ENCODE measurements around the gene LMBRD1.

Gene LMBRD1

DNA sequence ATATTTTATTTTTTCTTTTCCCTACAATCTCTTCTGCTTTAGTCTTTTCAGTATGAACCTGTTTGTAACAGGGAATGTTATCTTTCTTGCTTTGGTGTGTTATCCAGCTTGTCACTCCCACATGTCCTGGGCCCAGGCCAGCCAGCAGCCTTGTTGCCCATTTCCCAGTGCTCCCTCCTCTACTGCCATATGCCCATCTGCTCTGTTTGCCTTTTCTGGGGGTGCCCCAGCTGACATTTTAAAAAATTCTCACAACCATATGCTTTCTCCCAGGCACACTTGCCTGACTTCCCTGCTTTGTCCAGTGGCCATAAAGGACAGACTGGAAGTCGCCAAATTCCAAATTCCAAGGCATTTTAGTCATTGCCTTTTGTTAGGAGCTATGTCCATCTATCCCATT, 23.6 kb upstream of the LMBRD1 start:
- ATAC-seq (ENCODE audit: low read depth) (no peak), DNase-seq (ENCODE audit: low spot score) (no peak)
- no peak overlapping the region for H3K27ac ChIP-seq (ENCODE audit: poor library complexity, severe bottlenecking)
- H3K4me1 ChIP-seq (ENCODE audit: insufficient read depth, poor library complexity, severe bottlenecking): no peaks in the 10 kb centered on the region
- H3K9me3 ChIP-seq (ENCODE audit: severe bottlenecking): no peaks in the 10 kb centered on the region
- no peaks in the 10 kb centered on the region for H3K36me3 ChIP-seq (ENCODE audit: low read depth)
- H3K4me3 ChIP-seq (ENCODE audit: severe bottlenecking): no peak overlapping the region
- TF ChIP-seq, protein P1, sequence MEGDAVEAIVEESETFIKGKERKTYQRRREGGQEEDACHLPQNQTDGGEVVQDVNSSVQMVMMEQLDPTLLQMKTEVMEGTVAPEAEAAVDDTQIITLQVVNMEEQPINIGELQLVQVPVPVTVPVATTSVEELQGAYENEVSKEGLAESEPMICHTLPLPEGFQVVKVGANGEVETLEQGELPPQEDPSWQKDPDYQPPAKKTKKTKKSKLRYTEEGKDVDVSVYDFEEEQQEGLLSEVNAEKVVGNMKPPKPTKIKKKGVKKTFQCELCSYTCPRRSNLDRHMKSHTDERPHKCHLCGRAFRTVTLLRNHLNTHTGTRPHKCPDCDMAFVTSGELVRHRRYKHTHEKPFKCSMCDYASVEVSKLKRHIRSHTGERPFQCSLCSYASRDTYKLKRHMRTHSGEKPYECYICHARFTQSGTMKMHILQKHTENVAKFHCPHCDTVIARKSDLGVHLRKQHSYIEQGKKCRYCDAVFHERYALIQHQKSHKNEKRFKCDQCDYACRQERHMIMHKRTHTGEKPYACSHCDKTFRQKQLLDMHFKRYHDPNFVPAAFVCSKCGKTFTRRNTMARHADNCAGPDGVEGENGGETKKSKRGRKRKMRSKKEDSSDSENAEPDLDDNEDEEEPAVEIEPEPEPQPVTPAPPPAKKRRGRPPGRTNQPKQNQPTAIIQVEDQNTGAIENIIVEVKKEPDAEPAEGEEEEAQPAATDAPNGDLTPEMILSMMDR (IDR thresholded peaks at IDR 0.05; ENCODE audit: poor library complexity, severe bottlenecking): no peak
- H3K27me3 ChIP-seq (ENCODE audit: insufficient read depth, poor library complexity, severe bottlenecking): no peaks in the 10 kb centered on the region

DNA sequence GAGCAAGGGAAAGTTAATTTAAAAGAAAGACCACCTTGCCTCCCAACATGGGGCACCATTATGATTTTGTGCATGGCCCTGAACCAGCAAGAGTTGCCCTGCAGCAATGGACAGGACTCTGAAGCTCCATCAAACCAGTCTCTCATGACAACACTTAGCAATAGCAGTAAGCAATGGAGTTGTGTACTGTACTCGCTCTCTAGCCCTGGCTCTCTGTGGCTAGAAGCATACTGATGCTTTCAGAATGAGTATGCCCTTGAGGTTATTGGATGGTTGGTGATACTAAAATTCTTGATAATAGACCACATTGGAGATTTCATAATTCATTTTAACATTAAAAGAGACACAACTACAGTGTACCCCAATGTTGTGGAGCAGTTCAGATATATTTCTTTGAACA, 23.2 kb upstream of the LMBRD1 start:
- ATAC-seq (ENCODE audit: low read depth) (no peak), DNase-seq (ENCODE audit: low spot score) (no peak)
- Histone ChIP-seq H3K4me3 (ENCODE audit: severe bottlenecking) (no peak overlapping the region), H3K4me1 (ENCODE audit: insufficient read depth, poor library complexity, severe bottlenecking) (no peaks in the 10 kb centered on the region), H3K27ac (ENCODE audit: poor library complexity, severe bottlenecking) (no peak overlapping the region), H3K9me3 (ENCODE audit: severe bottlenecking) (no peaks in the 10 kb centered on the region), H3K36me3 (ENCODE audit: low read depth) (no peaks in the 10 kb centered on the region), H3K27me3 (ENCODE audit: insufficient read depth, poor library complexity, severe bottlenecking) (no peaks in the 10 kb centered on the region)
- TF ChIP-seq, protein P1 (IDR thresholded peaks at IDR 0.05; ENCODE audit: poor library complexity, severe bottlenecking): no peak

DNA sequence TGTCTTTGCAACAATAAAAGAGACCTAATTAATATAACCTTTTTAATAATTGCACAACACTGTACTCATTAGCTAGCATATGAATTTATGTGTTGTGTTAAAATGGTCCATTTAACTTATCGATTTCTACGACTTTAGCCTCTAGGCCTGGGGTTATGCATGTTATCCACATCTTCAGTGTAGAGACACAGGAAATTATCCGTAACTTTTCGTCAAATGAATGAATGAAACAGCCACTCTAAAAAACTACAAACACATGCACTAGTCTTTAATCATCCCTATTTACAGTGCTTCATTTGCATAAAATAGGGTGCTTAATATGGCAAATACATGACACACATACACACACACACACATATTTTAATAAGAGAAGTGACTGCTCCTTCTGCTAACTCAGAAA, 22.3 kb upstream of the LMBRD1 start:
- Histone ChIP-seq H3K27ac (ENCODE audit: poor library complexity, severe bottlenecking) (no peak overlapping the region), H3K4me1 (ENCODE audit: insufficient read depth, poor library complexity, severe bottlenecking) (no peaks in the 10 kb centered on the region), H3K27me3 (ENCODE audit: insufficient read depth, poor library complexity, severe bottlenecking) (no peaks in the 10 kb centered on the region), H3K9me3 (ENCODE audit: severe bottlenecking) (no peaks in the 10 kb centered on the region), H3K4me3 (ENCODE audit: severe bottlenecking) (no peak overlapping the region), H3K36me3 (ENCODE audit: low read depth) (no peaks in the 10 kb centered on the region)
- TF ChIP-seq, protein P1 (IDR thresholded peaks at IDR 0.05; ENCODE audit: poor library complexity, severe bottlenecking): no peak
- ATAC-seq (ENCODE audit: low read depth) (no peak), DNase-seq (ENCODE audit: low spot score) (no peak)

DNA sequence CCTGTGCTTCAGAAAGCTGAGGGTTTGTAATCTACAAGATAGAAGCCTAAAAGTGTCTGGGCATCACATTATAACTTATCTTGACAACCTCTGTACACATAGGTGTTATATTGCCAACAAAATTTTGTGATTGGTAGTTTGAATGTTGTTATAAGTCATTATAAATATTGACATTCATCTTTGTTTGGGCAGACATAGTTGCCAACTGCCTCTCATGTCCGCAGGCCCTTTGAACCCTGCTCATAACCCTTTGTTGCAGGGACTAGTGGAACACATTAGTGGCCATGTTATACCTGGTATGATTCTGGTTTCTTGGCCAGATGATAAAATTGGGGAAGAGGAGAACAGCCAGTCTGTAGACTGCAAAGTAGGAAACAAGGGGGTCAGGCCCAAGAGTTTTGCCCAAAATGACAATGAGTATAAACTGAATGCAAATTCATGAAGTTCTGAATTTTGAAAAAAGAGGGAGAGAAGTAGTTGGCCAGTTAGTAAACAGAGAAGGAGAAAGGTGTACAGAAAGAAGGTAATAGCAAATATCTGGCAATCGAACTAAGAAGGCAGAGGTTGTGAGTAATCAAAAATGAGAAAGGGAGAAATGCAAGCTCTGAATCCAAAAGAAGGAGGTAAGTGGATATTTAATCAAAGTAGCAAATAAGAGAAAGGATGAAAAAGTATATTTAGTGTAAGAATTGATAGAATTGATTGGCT, 21.6 kb upstream of the LMBRD1 start:
- TF ChIP-seq, protein P1 (IDR thresholded peaks at IDR 0.05; ENCODE audit: poor library complexity, severe bottlenecking): no peak
- DNase-seq (ENCODE audit: low spot score): no peak
- no peak for ATAC-seq (ENCODE audit: low read depth)
- H3K4me3 ChIP-seq (ENCODE audit: severe bottlenecking): no peak overlapping the region
- H3K9me3 ChIP-seq (ENCODE audit: severe bottlenecking): no peaks in the 10 kb centered on the region
- H3K36me3 ChIP-seq (ENCODE audit: low read depth): no peaks in the 10 kb centered on the region
- H3K4me1 ChIP-seq (ENCODE audit: insufficient read depth, poor library complexity, severe bottlenecking): no peaks in the 10 kb centered on the region
- no peaks in the 10 kb centered on the region for H3K27me3 ChIP-seq (ENCODE audit: insufficient read depth, poor library complexity, severe bottlenecking)
- H3K27ac ChIP-seq (ENCODE audit: poor library complexity, severe bottlenecking): no peak overlapping the region

DNA sequence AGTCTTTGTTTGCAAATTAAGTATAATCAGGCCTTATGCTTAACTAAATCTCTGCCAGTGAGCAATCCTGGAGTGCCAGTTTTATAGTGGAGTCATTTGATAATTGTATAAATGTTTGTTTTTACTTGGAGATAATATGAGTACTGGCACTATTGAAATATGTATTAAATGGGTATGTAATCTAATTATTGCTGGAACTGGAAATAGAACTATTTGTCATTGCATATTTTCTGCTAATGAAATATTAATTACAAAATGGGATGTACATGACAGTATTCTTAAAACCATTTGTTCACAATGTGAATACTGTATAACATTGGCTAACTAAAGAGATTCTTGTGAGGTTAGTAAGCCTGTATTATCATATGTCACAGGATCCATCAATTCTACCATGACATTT, 20.5 kb upstream of the LMBRD1 start:
- Histone ChIP-seq H3K4me1 (ENCODE audit: insufficient read depth, poor library complexity, severe bottlenecking) (no peaks in the 10 kb centered on the region), H3K27me3 (ENCODE audit: insufficient read depth, poor library complexity, severe bottlenecking) (no peaks in the 10 kb centered on the region), H3K27ac (ENCODE audit: poor library complexity, severe bottlenecking) (no peak overlapping the region), H3K4me3 (ENCODE audit: severe bottlenecking) (no peak overlapping the region), H3K9me3 (ENCODE audit: severe bottlenecking) (no peaks in the 10 kb centered on the region), H3K36me3 (ENCODE audit: low read depth) (no peaks in the 10 kb centered on the region)
- DNase-seq (ENCODE audit: low spot score): no peak
- no peak for ATAC-seq (ENCODE audit: low read depth)
- TF ChIP-seq, protein P1 (IDR thresholded peaks at IDR 0.05; ENCODE audit: poor library complexity, severe bottlenecking): no peak

Data from RWPE2 (cell line).